ENCODE measurements around the gene LCN15. TPM values are rescaled to one million over a fixed set of nuclear protein-coding genes. Genes with fewer than 3 reads are reported as not detected.

Gene LCN15
- total RNA-seq, 2 experiments from 2014 or later, result not detected

DNA sequence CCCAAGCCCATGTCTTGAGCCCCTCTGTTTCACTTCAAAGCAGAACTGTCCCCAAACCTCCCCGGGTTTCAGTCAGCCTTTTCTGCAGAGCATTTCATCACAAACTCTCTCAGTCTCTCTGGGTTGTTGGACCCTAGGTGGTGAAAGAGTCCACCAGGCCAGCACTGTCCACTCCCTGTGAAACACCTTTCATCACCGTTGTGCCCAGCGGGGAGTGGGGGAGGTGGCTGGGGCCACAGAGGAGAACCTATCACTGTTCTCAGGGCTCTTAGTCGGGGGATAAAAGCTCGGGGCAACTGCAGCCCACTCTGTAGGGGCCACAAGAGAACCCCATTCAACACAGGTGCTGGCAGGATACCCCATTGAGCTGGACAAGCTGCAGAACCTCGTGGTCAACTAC lies 38.0 kb upstream of the LCN15 start:
- POLR2A ChIA-PET, result no interaction called here

DNA sequence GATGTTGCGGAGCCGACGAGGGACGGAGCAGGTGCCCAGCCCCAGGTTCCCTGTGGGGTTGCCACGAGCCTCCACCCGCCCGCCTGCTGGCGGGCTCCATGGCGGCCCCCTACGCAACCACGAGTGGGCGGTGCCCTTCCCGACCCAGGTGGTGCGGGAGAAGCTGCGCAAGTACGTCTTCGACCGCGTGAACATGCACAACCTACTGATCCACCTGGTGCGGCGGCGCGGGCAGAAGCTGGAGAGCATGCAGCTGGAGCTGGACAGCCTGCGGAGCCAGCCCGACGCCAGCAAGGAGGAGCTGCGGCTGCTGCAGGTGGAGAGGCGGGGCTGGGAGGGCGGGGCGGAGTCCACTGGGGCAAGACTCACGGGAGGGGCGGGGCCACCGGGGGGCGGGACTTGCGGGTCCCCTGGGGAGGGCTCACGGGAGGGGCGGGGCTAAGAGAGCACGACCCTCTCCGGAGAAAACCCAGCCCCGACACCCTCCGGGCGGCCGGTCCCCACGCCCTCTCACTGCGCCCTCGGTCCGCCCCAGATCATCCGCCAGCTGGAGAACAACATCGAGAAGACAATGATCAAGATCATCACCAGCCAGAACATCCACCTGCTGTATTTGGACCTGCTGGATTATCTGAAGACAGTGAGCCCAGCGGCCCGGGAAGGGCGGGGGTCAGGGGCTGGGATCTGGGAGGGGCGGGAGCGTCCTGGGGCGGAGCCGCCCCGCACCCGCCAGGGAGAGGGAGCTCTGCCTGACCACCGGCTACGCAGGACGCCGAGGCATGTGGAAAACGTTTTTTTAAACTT lies 35.7 kb upstream of the LCN15 start:
- Mint-ChIP-seq H3K4me1 (ENCODE audit: low read depth) (peaks cover 37% of the 10 kb centered on the region), H3K27ac (peak overlapping the region; percentile 71), H3K9me3 (no peaks in the 10 kb centered on the region), H3K36me3 (ENCODE audit: low read depth) (no peaks in the 10 kb centered on the region), H3K4me3 (peak overlapping the region; percentile 87), H3K27me3 (no peaks in the 10 kb centered on the region)
- H3K4me1 ChIP-seq (ENCODE audit: insufficient read depth, low read length), result peaks cover 33% of the 10 kb centered on the region
- TF ChIP-seq, protein P1, sequence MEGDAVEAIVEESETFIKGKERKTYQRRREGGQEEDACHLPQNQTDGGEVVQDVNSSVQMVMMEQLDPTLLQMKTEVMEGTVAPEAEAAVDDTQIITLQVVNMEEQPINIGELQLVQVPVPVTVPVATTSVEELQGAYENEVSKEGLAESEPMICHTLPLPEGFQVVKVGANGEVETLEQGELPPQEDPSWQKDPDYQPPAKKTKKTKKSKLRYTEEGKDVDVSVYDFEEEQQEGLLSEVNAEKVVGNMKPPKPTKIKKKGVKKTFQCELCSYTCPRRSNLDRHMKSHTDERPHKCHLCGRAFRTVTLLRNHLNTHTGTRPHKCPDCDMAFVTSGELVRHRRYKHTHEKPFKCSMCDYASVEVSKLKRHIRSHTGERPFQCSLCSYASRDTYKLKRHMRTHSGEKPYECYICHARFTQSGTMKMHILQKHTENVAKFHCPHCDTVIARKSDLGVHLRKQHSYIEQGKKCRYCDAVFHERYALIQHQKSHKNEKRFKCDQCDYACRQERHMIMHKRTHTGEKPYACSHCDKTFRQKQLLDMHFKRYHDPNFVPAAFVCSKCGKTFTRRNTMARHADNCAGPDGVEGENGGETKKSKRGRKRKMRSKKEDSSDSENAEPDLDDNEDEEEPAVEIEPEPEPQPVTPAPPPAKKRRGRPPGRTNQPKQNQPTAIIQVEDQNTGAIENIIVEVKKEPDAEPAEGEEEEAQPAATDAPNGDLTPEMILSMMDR (IDR thresholded peaks at IDR 0.05), result no peak
- peak; percentile 72 for ATAC-seq (ENCODE audit: poor library complexity)
- H3K36me3 ChIP-seq (ENCODE audit: insufficient read depth, low read length), result no peaks in the 10 kb centered on the region
- H3K27ac ChIP-seq (ENCODE audit: low read depth in 1 of 2, low read length in 2 of 2), result no peak overlapping the region
- H3K27me3 ChIP-seq (ENCODE audit: control insufficient read depth in 1 of 2, insufficient read depth in 2 of 2, low read length in 2 of 2), result peaks cover 0 to 3% of the 10 kb centered on the region in 2 experiments
- intact Hi-C loops (cut with DNase I, micrococcal nuclease), result loop anchor here (1.0 to 10.0 kb wide), 4 partner anchors 9 to 655 kb away; partner anchors contain the start of genes NSMF (in 1 of the 2), SNAPC4 (in 1 of the 2) and TMEM141 (in 1 of the 2)
- CTCF ChIA-PET, result interaction anchor here (0.8 kb wide), 1 partner anchor 229 kb away, joined by 3 read pairs; no protein-coding TSS in a partner anchor
- H3K9me3 ChIP-seq (ENCODE audit: control insufficient read depth in 1 of 2, insufficient read depth in 1 of 2, low read length in 2 of 2), result no peaks in the 10 kb centered on the region
- DNase-seq, result peak; percentile 78 to 98 (median 90)
- POLR2A ChIA-PET, result interaction anchor here (0.7 to 3.8 kb wide), 9 partner anchors 8 to 659 kb away, joined by 3 to 20 read pairs (median 4); partner anchors contain the start of genes MAN1B1, NSMF, RABL6 and SAPCD2
- H3K4me3 ChIP-seq (ENCODE audit: low read length), result peak overlapping the region; percentile 70

More for the DNA sequence above, 38.0 kb upstream of the LCN15 start:
- no peaks in the 10 kb centered on the region for H3K27me3 Mint-ChIP-seq
- intact Hi-C loops (cut with DNase I, micrococcal nuclease), result loop anchor here (10.0 kb wide), 2 partner anchors 102 to 398 kb away; partner anchors contain the start of gene SNAPC4 (in 1 of the 2)
- Histone ChIP-seq H3K9me3 (ENCODE audit: control insufficient read depth in 1 of 2, insufficient read depth in 1 of 2, low read length in 2 of 2) (no peaks in the 10 kb centered on the region), H3K27ac (ENCODE audit: low read depth in 1 of 2, low read length in 2 of 2) (no peak overlapping the region), H3K36me3 (ENCODE audit: insufficient read depth, low read length) (no peaks in the 10 kb centered on the region), H3K4me1 (ENCODE audit: insufficient read depth, low read length) (peaks cover 44% of the 10 kb centered on the region), H3K27me3 (ENCODE audit: control insufficient read depth in 1 of 2, insufficient read depth in 2 of 2, low read length in 2 of 2) (peaks cover 0 to 3% of the 10 kb centered on the region in 2 experiments), H3K4me3 (ENCODE audit: low read length) (no peak overlapping the region)
- H3K4me1 Mint-ChIP-seq (ENCODE audit: low read depth), result peaks cover 36% of the 10 kb centered on the region
- CTCF ChIA-PET, result no interaction called here
- TF ChIP-seq, protein P1 (IDR thresholded peaks at IDR 0.05), result no peak
- H3K36me3 Mint-ChIP-seq (ENCODE audit: low read depth), result peaks cover 4% of the 10 kb centered on the region
- ATAC-seq (ENCODE audit: poor library complexity), result no peak
- peak in 1 of 14 experiments; percentile 14 for DNase-seq
- H3K27ac Mint-ChIP-seq, result no peak overlapping the region
- H3K9me3 Mint-ChIP-seq, result no peaks in the 10 kb centered on the region
- peak overlapping the region; percentile 38 for H3K4me3 Mint-ChIP-seq

DNA sequence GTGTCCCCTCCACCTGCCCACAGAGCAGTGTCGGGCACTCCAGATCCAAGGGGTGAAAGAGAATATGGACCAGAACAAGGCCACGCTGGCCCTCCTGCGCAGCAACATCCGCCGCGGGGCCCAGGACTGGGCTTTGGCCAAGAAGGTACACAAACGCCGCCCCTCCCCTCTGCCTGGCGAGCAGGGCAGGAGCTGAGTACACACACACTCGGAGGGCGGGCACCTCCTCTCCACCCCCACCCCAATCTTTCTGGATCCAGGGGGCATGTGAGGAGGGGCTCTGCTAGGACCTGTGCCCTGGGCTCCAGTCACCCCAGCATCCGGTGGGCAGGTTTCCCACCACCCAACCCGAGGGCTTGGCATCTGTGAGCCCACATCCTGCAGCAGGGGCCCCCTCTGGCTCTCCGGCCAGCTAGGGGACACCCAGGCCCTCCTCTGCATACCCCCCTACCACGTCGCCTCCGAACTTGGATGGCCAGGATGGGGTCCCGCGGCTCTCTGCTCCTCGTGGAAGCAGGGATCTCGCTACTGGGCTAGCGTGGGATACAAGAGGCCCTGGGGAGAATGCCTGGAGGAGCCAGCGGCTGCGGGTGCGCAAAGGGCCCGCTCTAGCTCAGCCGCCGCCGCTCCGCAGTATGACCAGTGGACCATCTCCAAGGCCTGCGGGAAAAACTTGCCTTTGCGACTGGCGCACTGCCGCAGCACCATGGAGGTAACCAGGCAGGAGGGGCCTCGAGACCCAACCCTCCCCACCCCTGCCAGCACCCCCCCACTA lies 34.9 kb upstream of the LCN15 start:
- no peak overlapping the region for H3K27ac ChIP-seq (ENCODE audit: low read depth in 1 of 2, low read length in 2 of 2)

More for the DNA sequence above, 34.9 kb upstream of the LCN15 start:
- intact Hi-C loops (cut with DNase I, micrococcal nuclease), result loop anchor here in 1 of 2 experiments (10.0 kb wide), 1 partner anchor 656 kb away; the partner anchor contains the start of gene NSMF
- H3K27ac Mint-ChIP-seq, result peak overlapping the region; percentile 71
- H3K4me3 ChIP-seq (ENCODE audit: low read length), result peak overlapping the region; percentile 70
- H3K4me3 Mint-ChIP-seq, result peak overlapping the region; percentile 87
- CTCF ChIA-PET, result no interaction called here
- H3K9me3 Mint-ChIP-seq, result no peaks in the 10 kb centered on the region
- H3K4me1 ChIP-seq (ENCODE audit: insufficient read depth, low read length), result peaks cover 33% of the 10 kb centered on the region
- no peaks in the 10 kb centered on the region for H3K9me3 ChIP-seq (ENCODE audit: control insufficient read depth in 1 of 2, insufficient read depth in 1 of 2, low read length in 2 of 2)
- H3K36me3 ChIP-seq (ENCODE audit: insufficient read depth, low read length), result no peaks in the 10 kb centered on the region
- peaks cover 0 to 3% of the 10 kb centered on the region in 2 experiments for H3K27me3 ChIP-seq (ENCODE audit: control insufficient read depth in 1 of 2, insufficient read depth in 2 of 2, low read length in 2 of 2)
- POLR2A ChIA-PET, result interaction anchor here (1.0 to 3.8 kb wide), 4 partner anchors 8 to 287 kb away, joined by 4 to 20 read pairs (median 4); partner anchors contain the start of genes MAN1B1, RABL6, SAPCD2 and TMEM141
- H3K36me3 Mint-ChIP-seq (ENCODE audit: low read depth), result no peaks in the 10 kb centered on the region
- DNase-seq, result peak in 1 of 14 experiments; percentile 47
- H3K4me1 Mint-ChIP-seq (ENCODE audit: low read depth), result peaks cover 37% of the 10 kb centered on the region
- TF ChIP-seq, protein P1 (IDR thresholded peaks at IDR 0.05), result no peak
- H3K27me3 Mint-ChIP-seq, result no peaks in the 10 kb centered on the region
- no peak for ATAC-seq (ENCODE audit: poor library complexity)
